HEK293T (cell line): ENCODE measurements around the gene TFB1M.

Experiments
- SP1 ChIP-seq: fragments of 450-650 bp; IDR thresholded peaks from 2 replicates; pipeline ENCODE4 v1.6.1; 2017
- TARDBP ChIP-seq: fragments of 450-650 bp; IDR thresholded peaks from 2 replicates; pipeline ENCODE4 v1.6.1; 2016
- TF ChIP-seq, protein P1 (sequence below): fragments of 450-650 bp; IDR thresholded peaks from 2 replicates; pipeline ENCODE4 v1.6.1; 2016

DNA sequence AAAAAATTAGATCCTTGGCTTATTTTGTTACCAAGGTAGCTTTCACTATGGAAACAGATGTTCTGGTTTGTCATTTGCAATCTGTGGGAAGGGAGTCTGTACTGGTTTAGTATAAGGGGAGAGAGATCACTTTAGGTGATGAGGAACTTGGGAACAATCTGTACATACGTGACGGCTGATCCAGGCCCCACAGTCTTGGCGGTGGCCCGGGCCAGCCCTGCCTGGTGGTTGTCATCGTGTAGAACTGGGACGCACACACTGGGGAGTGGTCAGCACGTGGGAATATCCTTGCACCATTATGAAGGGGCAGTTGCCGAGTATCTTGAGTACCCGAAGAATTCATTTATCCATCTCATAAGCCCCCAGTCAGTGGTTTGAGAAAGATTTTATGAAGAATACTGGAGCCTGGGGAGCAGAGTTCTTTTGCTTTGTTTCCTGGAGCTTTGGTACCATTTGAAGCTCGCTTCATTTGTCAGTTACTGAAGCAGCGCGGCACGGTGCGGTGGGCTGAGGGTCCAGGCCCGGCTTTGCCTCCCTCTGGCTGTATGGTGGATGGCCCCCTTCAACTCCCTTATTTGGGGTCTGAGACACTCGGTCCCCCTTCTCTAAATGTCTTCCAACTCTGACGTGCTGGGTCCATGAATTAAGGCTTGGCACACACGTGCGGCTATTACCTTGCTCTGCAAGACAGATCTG, 73.2 kb downstream of the TFB1M start:
- TF ChIP-seq SP1: no peak
- TF ChIP-seq, protein P1, sequence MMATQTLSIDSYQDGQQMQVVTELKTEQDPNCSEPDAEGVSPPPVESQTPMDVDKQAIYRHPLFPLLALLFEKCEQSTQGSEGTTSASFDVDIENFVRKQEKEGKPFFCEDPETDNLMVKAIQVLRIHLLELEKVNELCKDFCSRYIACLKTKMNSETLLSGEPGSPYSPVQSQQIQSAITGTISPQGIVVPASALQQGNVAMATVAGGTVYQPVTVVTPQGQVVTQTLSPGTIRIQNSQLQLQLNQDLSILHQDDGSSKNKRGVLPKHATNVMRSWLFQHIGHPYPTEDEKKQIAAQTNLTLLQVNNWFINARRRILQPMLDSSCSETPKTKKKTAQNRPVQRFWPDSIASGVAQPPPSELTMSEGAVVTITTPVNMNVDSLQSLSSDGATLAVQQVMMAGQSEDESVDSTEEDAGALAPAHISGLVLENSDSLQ: no peak
- no peak for TF ChIP-seq TARDBP
